Skin of body (tissue), 1 donor: Measurements from ENCODE around the gene ADGRF1. TPM values are rescaled to one million over a fixed set of nuclear protein-coding genes. Genes with fewer than 3 reads are reported as not detected.

Source experiments
- total RNA-seq: library from RNA; depleted of rRNA; stranded (reverse); fragments of >200 nt; gene quantifications from one replicate; pipeline ENCODE4 v1.2.3, GENCODE V29; 2014

ADGRF1 gene
- total RNA-seq, 1 donor from 2014 or later: 0.10 TPM

Other genes starting within 250 kb of the ADGRF1 start
- gene MEP1A, start 248.9 kb downstream of the ADGRF1 start, total RNA-seq: not detected
- gene ADGRF5, start 120.4 kb downstream of the ADGRF1 start, total RNA-seq: 24.4 TPM